Gastrocnemius medialis (tissue), 4 donors: Measurements from ENCODE around the gene C14orf180. TPM values are rescaled to one million over a fixed set of nuclear protein-coding genes. Genes with fewer than 3 reads are reported as not detected.

Experiments used
- ATAC-seq, 2 donors: fragments of 150-250 bp; one replicate each; pipeline ENCODE4 v1.9.1; 2016
- DNase-seq, 2 donors: peaks; one replicate each; pipeline ENCODE4 v3.0.0-alpha.2; 2019
- H3K27ac ChIP-seq, 4 donors: fragments of 200-600 bp; sonication (generic); 1 replicate in 1 of 4; 2 replicates in 3 of 4; pipeline ENCODE4 v1.5.1; 2016 to 2018; ENCODE audit warnings: mild to moderate bottlenecking in 2 of 4, moderate library complexity in 1 of 4
- H3K27me3 ChIP-seq, 3 donors: fragments of 200-600 bp; sonication (generic) in 2 of 3; 1 replicate in 1 of 3; 2 replicates in 2 of 3; pipeline versions ENCODE4 v1.5.1 to v1.6.0; 2016 to 2019; ENCODE audit warnings: mild to moderate bottlenecking in 1 of 3, moderate library complexity in 1 of 3
- H3K36me3 ChIP-seq, 2 donors: fragments of 200-600 bp; sonication (generic) in 1 of 2; one replicate each; pipeline ENCODE4 v1.5.1; 2017 to 2018
- H3K4me1 ChIP-seq, 2 donors: fragments of 200-600 bp; sonication (generic) in 1 of 2; one replicate each; pipeline ENCODE4 v1.5.1; 2016 to 2017; ENCODE audit warnings: mild to moderate bottlenecking in 2 of 2
- H3K4me3 ChIP-seq, 4 donors: fragments of 200-600 bp; sonication (generic) in 3 of 4; 1 replicate in 1 of 4; 2 replicates in 3 of 4; pipeline ENCODE4 v1.5.1; 2016 to 2019; ENCODE audit warnings: mild to moderate bottlenecking in 2 of 4
- H3K9me3 ChIP-seq, 3 donors: fragments of 200-600 bp; sonication (generic) in 2 of 3; 1 replicate in 1 of 3; 2 replicates in 2 of 3; pipeline ENCODE4 v1.5.1; 2016 to 2019
- POLR2A ChIP-seq, 2 donors: fragments of 450-650 bp; IDR thresholded peaks; one replicate each; pipeline ENCODE4 v1.6.1; 2017; ENCODE audit warnings: antibody characterized with exemption in 2 of 2, mild to moderate bottlenecking in 2 of 2, moderate library complexity in 2 of 2
- in situ Hi-C, 4 donors: fragments of 200-750 bp; cut with MboI; loops; one replicate each; pipeline versions ENCODE4 v1.15.0 to v1.8.0; 2017; ENCODE audit warnings: low sequenced_read_pairs in 4 of 4
- intact Hi-C: fragments of 100-400 bp; cut with DNase I; formaldehyde crosslinking; loops from one replicate; pipeline ENCODE4 v1.15.1; 2023; ENCODE audit warnings: low total_unique reads
- total RNA-seq, 4 donors: library from RNA; depleted of rRNA; stranded (reverse); fragments of >200 nt; gene quantifications; one replicate each; pipeline versions ENCODE4 v1.1.0 to v1.2.3, GENCODE V29; 2016
- TF ChIP-seq, protein P1 (sequence below), 5 experiments: fragments of 450-650 bp in 3 of 5; fragments of 200-600 bp in 2 of 5; sonication (generic) in 2 of 5; IDR thresholded peaks in 4 of 5; conservative IDR thresholded peaks in 1 of 5; 1 replicate in 4 of 5; 2 replicates in 1 of 5; pipeline ENCODE4 v1.5.1; 2016 to 2019; ENCODE audit warnings: antibody characterized with exemption in 5 of 5, mild to moderate bottlenecking in 3 of 5, moderate library complexity in 3 of 5

Gene C14orf180
- total RNA-seq, 4 donors from 2014 or later = 0.16 to 1.5 (median 0.25) TPM

DNA sequence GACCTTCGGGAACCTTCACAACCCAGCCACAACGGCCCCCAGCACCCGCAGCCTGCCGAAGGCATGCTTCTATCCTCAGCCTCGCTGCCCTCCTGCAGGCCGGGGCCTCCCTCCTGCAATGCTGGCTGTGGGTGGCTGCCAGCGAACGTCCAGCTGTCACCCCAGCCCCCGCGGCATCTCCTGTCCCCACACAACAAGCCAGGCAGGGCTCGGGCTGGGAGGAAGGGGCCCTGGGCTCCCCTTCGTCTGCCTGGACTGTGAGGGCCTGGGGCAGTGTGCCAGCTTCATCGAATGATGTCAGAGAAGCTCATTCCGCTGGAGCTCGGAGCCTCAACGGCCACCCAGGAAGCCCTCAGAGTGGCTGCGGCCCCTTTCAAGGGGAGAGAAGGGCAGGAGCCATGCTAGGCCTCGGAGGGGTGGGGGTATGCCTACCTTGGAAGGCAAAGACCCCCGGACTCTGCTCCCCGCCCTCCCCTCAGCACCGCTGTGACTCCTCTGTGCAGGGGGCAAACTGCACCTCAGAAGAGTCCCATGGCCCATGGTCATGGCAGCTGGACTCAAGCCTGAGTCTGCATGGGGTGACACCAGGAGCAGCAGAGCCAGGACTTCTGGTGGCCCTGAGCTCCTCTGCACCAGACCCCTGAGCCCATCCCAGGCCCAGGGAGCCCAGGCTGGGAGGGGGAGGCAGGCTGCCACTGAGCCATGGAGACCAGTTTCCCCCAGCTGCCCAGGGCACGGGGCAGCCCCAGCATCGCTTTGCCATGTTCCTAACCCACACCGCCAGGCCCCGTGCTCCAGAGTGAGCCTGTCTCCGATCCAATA lies 24.7 kb upstream of the C14orf180 start:
- DNase-seq (no peak), ATAC-seq (no peak)
- no peaks in the 10 kb centered on the region for H3K36me3 ChIP-seq
- TF ChIP-seq POLR2A (IDR thresholded peaks at IDR 0.05) = no peak
- TF ChIP-seq, protein P1, sequence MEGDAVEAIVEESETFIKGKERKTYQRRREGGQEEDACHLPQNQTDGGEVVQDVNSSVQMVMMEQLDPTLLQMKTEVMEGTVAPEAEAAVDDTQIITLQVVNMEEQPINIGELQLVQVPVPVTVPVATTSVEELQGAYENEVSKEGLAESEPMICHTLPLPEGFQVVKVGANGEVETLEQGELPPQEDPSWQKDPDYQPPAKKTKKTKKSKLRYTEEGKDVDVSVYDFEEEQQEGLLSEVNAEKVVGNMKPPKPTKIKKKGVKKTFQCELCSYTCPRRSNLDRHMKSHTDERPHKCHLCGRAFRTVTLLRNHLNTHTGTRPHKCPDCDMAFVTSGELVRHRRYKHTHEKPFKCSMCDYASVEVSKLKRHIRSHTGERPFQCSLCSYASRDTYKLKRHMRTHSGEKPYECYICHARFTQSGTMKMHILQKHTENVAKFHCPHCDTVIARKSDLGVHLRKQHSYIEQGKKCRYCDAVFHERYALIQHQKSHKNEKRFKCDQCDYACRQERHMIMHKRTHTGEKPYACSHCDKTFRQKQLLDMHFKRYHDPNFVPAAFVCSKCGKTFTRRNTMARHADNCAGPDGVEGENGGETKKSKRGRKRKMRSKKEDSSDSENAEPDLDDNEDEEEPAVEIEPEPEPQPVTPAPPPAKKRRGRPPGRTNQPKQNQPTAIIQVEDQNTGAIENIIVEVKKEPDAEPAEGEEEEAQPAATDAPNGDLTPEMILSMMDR (IDR thresholded peaks at IDR 0.05 in 4 of 5, conservative IDR thresholded peaks at IDR 0.05 in 1 of 5) = no peak
- H3K9me3 ChIP-seq = no peaks in the 10 kb centered on the region
- H3K27ac ChIP-seq = no peak overlapping the region
- peaks cover 0 to 9% (median 0%) of the 10 kb centered on the region in 3 donors for H3K27me3 ChIP-seq
- in situ Hi-C loops = loop anchor here in 3 of 4 donors (25.0 kb wide), 1 partner anchor 418 kb away; the partner anchor contains the start of gene KIF26A (in 3 of the 3)
- no peaks in the 10 kb centered on the region for H3K4me1 ChIP-seq
- intact Hi-C loops = no loop called here
- H3K4me3 ChIP-seq = no peak overlapping the region

DNA sequence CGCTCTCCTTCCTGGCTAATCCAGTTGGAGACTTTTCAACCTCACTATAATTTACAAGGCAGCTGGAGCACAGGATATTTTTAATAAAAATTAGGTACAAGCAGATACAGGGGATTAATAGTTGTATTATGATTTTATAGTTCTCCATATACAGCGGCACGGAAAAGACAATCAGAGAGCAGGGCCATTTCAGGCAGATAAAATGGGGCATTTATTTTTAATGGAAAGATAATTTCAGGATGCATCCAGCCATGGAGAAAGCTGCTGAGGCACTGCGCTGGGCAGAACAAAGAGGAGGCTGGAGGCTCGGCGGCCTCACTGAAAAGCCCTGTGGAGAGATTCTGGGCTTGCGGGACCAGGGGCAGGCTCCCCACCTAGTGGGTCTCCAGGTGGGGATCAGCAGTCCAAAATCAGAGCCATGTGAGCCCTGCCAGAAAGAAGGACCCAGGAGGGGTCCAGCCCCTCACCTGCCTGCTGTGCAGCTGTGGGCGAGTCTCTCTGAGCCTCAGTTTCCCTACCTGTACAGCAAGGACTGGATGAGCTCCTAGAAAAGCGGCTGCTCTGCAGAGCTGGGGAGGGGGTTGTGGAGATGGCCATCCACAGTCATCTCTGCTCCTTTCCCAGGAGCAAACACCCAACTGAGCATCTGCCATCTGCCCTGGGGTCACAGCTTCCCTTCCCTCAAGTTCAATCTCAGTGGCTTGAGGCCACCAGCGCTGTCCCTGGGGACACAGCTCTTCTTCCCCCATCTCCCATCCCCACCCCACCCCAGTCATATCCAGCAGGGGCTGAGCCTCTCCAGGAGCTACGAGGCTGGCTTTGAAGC lies 23.9 kb upstream of the C14orf180 start:
- no peak for ATAC-seq
- H3K27ac ChIP-seq = no peak overlapping the region
- intact Hi-C loops = no loop called here
- H3K4me3 ChIP-seq = no peak overlapping the region
- H3K27me3 ChIP-seq = peaks cover 0 to 9% (median 0%) of the 10 kb centered on the region in 3 donors
- H3K36me3 ChIP-seq = no peaks in the 10 kb centered on the region
- no peaks in the 10 kb centered on the region for H3K4me1 ChIP-seq
- in situ Hi-C loops = loop anchor here in 3 of 4 donors (25.0 kb wide), 1 partner anchor 418 kb away; the partner anchor contains the start of gene KIF26A (in 3 of the 3)
- no peak for DNase-seq
- H3K9me3 ChIP-seq = no peaks in the 10 kb centered on the region
- TF ChIP-seq, protein P1 (IDR thresholded peaks at IDR 0.05 in 4 of 5, conservative IDR thresholded peaks at IDR 0.05 in 1 of 5) = no peak
- TF ChIP-seq POLR2A (IDR thresholded peaks at IDR 0.05) = no peak

DNA sequence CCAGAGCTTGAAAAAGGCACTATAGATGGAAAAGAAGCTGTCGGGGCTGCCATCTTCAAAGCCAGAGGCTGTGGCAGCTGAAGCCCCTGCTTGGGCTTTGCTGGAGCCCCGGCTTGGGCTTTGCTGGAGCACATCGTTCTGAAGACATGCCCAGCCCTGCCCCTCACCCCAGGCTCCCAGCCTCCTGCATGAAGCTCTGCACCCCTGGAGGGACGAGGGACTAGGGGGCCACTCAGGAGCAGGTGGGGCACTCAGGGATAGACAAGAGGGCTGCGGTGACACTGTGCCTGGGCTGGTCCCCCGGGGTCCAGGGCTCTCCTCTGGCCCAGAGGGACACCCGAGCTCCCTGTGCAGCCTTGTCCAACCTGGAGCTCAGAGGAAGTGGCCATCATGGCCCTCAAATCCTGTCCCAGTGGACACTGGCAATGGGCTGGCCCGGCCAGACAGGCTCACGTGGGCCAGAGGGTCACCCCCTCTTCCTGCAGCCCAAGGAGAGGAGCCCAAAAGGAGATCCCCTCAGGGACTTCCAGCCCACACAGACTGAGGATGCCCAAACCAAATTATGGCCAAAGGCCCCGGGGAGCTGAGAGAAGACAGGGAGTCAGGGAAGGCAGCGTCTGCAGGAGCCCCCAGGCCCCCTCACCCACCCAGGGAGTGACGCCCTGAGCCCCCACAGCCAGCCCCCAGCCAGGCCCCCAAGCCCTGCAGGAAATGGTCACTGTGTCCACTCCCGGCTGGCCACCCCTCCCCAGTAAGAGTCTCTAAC lies 23.1 kb upstream of the C14orf180 start:
- in situ Hi-C loops (loop anchor here in 3 of 4 donors (25.0 kb wide), 1 partner anchor 419 kb away; the partner anchor contains the start of gene KIF26A (in 3 of the 3)), intact Hi-C loops (no loop called here)
- Histone ChIP-seq H3K4me3 (no peak overlapping the region), H3K4me1 (no peaks in the 10 kb centered on the region), H3K36me3 (no peaks in the 10 kb centered on the region), H3K9me3 (no peaks in the 10 kb centered on the region), H3K27me3 (peaks cover 0 to 9% (median 0%) of the 10 kb centered on the region in 3 donors), H3K27ac (no peak overlapping the region)
- no peak for ATAC-seq
- TF ChIP-seq, protein P1 (IDR thresholded peaks at IDR 0.05 in 4 of 5, conservative IDR thresholded peaks at IDR 0.05 in 1 of 5) = no peak
- no peak for TF ChIP-seq POLR2A (IDR thresholded peaks at IDR 0.05)
- no peak for DNase-seq

DNA sequence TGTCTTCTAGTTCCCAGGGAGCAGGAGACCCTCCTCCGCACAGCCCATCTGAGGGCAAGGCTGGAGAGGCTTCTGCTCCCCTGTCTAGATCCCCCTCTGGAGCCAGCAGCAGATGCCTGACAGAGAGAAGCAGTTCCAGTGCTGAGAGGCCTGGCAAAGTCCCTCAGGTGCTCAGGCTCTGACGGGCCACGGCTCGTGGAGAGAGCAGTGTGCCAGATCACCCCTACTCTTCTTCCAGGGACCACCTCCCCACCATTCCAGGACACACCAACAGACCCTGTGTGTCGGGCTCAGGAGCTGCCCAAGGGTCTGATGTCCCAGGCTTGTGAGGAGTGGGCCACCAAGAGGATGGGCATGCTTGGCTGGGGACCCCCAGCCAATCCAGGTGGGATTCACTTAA lies 22.5 kb upstream of the C14orf180 start:
- in situ Hi-C loops (loop anchor here in 3 of 4 donors (25.0 kb wide), 1 partner anchor 420 kb away; the partner anchor contains the start of gene KIF26A (in 3 of the 3)), intact Hi-C loops (no loop called here)
- TF ChIP-seq POLR2A (IDR thresholded peaks at IDR 0.05) = no peak
- TF ChIP-seq, protein P1 (IDR thresholded peaks at IDR 0.05 in 4 of 5, conservative IDR thresholded peaks at IDR 0.05 in 1 of 5) = no peak
- ATAC-seq = no peak
- Histone ChIP-seq H3K4me3 (no peak overlapping the region), H3K27ac (no peak overlapping the region), H3K27me3 (peaks cover 0 to 7% (median 0%) of the 10 kb centered on the region in 3 donors), H3K36me3 (no peaks in the 10 kb centered on the region), H3K4me1 (no peaks in the 10 kb centered on the region), H3K9me3 (no peaks in the 10 kb centered on the region)
- no peak for DNase-seq
